HG02870 (cell line): ENCODE results near the gene COPS8.

Experiments
- ATAC-seq: cut with Tn5 transposase; IDR thresholded peaks from one replicate; pipeline ENCODE4 v1.9.1; 2021; ENCODE audit warnings: mild to moderate bottlenecking, moderate library complexity; ENCODE audit not compliant: unreplicated experiment

Gene COPS8

DNA sequence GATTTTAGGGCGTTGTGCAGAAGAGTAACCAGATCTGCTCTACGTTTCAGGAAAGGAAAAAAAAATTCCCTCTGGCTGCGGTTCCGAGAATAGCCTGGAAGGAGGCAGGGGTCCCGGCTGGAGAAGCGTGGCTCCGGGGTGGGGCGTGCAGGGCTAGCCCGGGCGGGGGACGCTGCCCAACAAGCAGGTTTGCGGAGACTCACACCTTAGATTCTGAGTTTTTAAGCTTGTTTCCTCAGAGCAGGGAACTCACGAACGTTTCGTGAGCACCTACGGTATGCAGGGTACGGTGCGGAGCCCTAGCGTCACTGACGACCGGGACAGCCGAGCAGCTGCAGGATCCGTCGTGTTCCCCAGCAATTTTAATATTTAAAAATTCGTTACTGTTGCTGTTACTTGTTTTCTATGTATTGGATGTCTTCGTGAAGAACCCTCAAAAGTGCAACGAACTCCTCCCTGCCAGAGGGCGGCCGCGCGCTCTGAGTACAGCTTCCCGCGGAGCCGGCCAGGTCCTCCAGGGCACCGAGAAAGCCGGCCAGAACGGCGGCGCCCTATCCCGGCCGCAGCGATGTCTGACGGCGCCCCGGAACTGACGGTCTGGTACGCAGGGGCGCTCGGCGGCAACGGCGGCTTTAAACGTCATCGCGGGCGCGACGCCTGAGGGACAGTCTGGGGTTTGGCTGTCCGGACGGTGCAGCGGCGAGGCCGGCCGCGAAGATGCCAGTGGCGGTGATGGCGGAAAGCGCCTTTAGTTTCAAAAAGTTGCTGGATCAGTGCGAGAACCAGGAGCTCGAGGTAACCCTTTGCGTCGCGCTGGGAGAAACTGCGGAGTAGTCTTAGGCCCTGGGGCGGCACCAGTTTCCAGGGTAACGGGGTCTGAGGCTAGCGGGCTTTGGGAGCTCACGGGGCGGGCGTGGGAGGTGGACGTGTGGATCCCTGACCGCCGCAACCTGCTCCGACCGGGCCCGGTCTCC, at the start of gene COPS8:
Gene COPS8 (plus strand): TSS at position 642 of the 974 bp plus-strand sequence. CDS start 76 bp downstream, at position 718.
- ATAC-seq, result peak; percentile 97

DNA sequence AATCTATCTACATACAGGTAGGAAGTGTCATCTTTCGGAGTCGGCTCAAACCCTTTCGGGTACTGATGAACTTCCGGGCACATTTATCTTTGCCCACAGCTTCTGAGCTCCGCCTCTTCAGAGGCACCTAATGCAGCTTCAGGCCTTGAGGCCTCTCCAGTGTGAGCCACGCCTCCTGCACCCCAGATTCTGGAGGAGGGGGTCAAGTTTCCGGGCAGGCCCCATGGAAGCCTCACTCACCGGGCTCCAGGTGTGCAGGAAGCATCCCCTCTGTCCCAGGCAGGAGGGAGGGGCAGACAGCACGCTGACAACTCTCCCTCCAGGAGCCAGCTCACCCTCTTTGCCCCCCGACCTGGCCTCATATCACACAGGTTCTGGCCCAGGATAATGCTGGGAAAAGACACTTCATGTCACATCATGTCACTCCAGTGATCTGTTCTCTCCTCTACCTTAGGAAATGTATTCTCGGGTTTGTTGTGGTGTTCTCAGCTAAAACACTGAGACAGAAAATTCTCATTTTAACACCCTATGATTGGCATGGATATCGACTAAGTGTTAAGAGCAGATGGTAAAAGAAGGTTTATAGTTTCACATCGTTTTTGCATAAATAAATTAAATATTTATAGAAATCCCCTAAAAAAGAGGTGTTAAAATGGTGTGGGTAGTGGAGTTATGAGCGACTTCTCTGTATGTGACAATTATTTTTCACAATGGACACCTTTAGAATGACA, 46.2 kb upstream of the COPS8 start:
- ATAC-seq, result no peak

DNA sequence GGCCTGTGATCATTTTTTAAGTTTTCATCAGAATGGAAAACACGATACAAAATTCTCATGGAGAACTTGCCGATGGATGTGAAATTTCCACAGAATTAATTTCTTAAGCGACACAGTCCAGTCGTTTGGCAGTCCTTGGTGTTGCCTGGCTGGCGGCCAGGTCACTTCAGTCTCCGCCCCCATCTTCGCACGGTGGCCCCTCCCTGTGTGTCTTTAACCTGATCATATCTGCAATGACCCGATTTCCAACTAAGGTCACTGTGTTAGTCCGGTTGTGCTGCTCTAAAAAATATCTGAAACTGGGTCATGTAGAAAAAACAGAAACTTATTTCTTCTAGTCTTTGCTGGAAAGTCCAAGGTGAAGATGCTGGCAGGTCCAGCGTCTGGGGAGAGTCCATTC, 44.5 kb upstream of the COPS8 start:
- no peak for ATAC-seq

DNA sequence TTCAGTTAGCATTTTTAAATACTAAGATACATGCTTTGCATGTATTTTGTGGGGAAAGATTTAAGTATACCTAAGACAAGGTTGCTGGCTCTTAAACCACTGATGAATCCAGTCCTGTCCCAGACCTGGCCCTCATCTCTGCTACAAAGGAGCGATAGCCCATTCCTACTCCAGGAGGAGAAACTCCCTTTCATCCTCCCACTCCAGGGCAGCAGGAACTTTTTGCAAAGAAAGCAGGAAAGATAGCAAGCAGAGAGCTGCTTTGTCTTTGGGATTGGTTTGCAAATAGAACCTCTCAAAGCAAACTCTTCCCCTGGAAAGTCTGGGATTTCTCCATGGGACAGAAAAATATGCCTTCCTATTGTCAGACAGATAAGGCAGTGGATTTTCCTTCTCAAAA, 43.6 kb upstream of the COPS8 start:
- no peak for ATAC-seq

DNA sequence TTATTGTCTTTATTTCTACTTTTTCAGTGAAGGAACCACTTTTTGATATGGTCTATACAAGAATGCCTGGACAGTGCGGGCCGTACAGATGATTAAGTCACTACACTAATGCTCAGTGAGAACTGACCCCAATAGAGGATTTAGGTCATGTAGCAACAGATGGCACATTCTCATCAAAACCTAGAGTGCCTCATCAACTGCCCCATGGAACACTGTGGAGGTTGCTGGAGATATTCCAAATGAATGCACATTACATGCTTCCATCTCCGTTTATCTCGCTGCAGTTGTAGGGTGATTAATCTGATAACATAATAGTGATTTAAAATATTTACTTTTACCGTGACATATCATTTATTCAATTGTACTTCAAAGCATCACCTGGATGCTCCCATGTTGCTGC, 41.8 kb upstream of the COPS8 start:
- no peak for ATAC-seq

DNA sequence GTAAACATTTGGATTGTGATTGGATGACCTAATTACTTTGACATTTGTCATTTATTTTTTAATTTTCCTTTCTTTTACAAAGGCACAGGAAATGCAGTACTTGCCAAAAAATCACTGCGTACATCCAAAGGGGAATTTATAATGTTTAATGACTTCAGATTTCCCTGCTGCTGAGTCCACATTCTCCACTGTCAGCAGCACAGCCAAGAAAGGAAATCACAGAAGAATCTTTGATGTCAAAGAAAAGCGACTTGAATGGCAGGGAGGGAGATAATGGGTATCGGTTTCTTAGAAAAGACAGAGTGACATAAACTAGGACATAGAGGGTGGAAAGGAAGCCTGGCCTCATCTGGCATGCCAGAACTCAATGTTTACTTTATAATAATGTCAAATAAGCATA, 41.4 kb upstream of the COPS8 start:
- ATAC-seq, result no peak

DNA sequence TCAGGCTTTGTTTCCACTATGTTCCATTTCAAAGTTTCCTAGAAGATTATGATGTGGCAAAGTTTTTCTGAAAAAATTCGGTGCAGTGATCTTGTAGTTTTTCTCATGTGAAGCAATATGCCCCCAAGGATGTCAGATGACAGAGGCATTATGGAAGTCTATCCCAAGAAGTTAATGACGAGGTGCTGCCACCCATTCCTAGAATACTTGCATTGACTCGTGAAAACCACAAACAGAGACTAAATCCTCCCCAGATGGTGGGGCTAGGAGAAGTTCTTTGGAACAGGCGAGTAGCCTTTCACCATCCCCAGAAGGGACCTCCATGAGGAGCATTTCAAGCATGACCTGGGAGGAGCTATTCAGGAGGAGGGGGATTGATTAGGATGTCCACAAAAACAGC, 40.2 kb upstream of the COPS8 start:
- ATAC-seq, result no peak

DNA sequence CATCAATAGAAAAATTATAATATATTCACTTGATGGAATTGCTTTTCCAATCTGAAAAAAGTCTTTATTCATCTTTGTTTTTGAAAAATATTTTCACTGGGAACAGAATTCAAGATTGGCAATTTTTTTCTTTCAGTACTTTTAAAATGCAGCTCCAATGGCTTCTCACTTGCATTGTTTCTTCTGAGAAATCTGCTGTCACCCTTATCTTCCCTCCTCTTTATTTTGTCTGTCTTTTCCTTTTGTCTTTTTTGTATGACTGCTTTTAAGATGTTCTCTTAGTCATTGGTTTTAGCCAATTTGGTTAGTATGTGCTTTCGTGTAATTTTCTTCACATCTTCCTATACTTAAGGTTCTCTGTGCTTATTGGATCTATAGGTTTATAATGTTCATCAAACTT, 37.1 kb upstream of the COPS8 start:
- no peak for ATAC-seq

DNA sequence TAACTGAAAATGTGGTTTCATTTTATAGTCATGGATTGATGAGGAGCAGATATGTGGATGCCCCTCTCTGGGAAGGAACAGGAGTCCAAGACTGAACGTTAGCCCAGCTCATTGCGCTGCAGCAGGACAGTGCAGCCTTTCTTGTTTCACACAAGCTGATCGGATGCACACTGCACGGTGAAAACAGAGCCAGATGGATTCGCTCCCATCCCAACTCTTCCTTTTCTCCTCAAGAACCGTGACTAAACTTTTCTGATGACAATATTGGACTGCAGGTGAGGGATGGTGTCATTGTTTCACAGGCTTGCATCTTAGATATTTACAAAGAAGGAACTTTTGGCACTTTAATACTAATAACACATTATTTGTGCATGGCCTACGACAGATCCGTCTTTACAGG, 33.8 kb upstream of the COPS8 start:
- no peak for ATAC-seq

DNA sequence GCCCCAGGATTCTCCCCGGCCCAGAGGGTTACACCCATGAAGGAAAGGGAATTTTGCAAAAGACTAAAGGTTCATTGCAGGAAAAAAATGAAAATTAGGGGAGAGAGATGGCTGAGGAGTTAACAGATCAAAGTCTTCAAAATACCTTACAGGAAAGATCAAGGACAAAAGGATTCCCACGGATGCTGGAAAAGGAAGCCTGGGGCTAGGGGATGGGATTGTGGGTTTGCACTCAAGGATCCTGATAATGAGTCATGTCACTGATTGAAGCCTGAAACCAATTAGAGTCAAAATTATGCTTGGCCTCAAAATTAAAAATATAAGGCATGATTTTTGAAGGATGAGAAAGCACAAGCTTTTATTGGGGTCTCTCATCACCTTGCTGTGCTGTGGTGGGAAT, 32.6 kb upstream of the COPS8 start:
- no peak for ATAC-seq

DNA sequence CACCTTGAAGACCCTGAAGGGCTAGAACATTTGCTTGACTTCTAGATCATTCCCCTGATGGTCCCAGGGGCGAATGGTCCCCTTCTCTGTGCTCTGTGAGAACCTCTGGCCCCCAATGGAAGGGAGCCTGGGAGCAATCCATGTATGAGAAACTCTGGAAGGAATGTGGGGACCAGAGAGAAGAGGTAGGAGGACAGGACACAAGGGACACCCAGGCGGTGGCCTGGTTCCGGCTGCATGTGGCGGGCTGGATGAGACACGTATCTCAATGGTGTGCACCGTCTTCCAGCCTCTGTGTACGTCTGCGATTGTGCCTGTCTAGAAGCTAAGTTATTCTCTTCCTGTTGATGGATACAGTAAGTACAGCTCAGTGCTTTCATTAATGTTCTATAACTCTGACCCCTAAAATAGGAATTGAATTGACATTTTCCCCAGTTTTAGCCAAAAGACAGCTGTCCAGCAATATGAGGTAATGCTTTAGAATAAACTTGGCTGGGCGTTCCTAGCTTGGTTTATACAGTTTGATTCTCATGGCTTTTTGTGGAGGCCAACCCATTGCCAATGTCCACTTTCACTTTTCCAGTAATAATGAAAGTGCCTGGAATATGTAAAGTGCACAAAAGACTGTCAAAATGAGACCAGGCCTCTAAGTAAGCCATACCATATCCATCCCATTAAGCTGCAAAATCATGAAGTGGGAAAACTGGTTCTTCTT, 30.1 kb upstream of the COPS8 start:
- ATAC-seq, result no peak

DNA sequence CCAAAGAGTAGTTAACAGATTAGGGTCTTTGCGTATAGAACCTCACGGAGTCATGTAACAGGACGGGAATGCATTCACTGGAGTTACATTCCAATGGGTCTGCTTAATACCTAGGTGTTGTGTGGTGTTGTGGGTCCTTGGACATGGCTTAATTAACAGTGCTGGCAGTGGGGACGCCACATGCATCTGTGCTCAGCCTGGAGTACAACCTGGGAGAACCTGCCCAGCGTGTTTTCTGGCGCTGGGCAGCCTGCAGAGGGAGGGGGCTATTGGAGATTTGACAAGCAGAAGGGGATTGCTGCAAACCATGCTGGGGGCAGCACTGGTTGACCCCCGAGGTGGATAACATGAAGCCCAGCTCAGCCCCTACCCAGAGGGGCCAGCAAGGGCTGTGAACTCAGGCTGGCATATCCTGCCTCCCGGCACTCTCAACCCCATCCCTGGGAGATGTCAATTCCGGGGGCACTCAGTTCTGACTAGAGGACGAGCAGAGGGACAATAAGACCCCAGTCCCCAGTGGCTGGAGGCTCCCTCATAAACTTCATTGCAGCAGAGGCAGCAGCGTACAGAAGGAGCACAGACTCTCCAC, 29.3 kb upstream of the COPS8 start:
- no peak for ATAC-seq

DNA sequence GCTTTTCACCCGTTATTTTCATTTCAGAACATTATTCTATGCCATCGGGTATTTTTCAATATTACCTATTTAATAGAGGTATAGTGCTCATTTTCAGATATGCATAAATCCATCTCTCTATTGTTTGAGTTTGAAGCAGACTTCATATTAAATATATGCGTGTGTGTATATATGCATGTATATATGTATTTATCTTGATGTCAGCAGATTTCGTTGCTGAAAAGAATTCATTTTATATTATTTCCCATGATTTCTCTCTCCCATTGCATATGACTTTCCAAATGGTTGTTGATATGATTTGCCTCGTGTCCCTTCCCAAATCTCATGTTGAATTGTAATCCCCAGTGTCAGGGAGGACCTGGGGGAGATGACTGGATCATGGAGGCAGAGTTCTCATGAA, 28.6 kb upstream of the COPS8 start:
- no peak for ATAC-seq

DNA sequence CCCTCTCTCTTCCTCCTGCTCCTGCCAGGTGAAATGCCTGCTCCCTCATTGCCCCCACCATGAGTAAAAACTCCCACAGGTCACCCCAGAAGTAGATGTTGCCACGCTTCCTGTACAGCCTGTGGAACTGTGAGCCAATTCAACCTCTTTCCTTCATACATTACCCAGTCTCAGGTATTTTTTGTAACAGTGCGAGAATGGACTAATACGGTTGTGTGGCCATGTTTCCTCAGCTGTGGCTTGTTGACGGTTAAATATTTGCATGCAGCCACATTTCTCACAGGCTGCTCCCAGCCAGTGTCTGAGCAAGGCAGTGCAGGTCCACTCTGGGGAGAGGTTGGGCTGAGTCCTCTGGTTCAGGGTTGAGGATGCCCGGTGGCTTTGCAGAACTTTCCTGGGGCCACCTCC, 27.8 kb upstream of the COPS8 start:
- peak; percentile 70 for ATAC-seq

DNA sequence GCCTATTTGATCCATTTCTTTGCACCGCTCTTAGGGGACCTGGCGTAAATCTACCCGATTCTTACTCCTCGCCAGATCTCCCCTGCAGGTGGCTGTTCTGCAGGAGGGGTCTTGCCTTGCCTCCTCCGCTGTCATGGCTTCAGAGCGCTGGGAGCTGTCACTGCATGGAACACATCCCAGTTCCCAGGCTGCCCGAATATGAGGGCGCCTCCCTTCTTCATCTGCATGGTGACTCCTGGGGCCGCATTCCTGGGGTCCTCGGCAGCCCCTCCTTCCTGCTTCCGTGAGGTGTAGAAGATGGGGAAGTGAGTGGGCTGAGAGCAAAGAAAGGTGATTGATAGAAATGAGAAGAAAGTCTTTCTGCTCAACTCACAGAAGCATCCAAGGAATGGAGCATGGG, 27.3 kb upstream of the COPS8 start:
- ATAC-seq, result no peak

DNA sequence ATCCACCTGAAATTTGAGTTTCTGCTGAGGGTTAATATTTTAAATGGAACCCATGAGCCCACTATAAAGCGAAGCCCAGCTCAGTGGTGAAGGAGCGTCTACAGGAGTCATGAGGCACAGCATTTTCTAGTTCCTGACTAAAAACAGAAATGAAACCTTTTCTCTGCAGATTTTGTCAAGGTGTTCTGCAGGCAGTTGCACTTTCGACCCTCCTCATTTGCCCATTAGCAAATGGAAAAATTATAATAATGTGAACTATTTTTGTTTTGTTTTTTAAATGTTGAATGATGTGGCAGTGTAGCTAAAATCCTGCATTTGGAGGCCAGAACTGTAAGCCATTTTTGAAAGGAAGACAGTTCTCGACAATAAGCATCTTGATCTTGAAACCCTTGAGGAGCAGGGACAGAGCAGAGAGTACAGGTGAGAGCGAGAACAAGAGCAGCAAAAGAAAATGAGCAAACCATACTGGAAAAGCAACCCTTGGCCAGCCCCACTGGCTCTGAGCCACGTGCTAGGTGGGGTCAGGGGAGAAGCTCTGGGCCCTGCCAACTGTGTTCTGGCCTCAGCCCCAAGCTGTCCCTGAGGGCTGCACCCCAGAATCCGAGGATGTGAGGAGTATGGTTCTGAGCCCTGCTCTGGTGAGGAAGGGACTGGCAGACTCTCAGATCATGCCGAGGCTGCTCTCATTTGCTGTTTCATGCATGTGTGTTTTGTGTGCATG, 26.4 kb upstream of the COPS8 start:
- peak; percentile 68 for ATAC-seq

DNA sequence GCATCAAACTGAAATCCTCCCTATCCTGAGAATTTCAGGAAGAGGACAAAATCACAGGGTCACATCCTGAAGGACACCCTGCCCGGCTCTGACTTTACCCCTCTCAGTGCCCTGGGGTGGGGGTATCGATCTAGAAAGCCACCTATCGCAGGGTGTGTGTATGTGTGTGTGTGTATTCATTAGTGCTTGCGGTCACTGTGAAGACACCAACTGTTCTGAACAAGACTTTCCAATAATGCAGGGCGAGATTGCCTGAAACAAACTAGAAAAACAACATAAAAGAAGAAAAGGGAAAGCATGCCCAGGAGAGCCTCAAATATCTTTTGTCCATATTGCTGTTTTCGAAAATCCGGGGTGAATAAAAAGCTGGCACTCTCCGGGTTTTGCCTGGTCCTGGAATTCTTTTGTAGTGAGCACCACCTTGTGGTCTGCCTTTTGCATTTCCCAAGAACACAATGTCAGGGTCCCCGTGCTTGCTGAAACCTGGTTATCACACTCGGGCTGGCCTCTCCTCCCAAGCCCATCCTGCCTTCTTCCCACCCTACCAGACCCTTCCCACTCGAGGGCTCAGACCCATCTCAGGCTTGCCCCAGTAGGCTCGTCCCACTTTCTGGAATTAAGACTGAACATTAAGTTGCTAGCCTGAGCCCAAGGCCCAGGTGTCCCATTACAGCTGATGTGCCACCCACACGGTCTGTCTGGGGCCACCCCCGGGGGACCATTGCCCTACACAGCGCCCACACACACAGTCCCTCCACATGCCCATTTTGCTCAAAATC, 25.0 kb upstream of the COPS8 start:
- ATAC-seq, result no peak

DNA sequence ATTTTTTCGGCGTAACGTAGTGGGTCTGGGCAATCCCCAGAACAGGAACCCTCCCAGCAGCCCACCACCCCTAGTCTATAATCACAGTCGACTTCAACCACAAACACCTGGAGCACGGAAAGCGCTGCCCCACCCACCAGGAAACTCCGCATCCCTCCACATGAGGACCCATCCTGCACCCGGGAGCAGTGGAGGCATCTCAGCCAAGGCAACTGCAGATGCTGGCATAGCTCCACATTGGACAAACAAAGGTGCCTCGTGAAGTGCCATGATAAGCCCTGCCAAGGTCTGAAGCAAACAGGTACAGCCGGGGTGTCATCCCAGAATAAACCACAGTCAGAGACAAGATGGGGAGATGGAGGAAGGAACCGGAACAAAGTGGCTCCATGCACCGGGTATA, 24.3 kb upstream of the COPS8 start:
- ATAC-seq, result no peak

DNA sequence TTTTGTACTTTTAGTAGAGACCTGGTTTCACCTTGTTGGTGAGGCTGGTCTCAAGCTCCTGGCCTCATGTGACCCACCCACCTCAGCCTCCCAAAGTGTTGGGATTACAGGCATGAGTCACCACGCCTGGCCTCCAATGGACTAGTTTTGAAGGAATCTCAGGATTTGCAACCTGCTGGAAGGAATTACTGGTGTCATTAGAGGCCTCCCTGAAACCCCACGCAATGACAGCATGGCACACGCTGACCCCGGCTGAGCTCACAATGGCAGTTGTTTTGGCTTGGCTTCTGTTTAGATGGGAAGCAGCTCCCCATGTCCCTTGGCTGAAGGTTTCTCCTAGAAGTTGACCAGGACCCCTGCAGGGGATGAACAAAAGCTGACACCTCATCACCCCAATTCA, 23.1 kb upstream of the COPS8 start:
- ATAC-seq, result no peak
